Stimulated activated CD4-positive, alpha-beta T cell treated with anti-CD3 and anti-CD28 coated beads, Interleukin-4, amount 100 ng/mL, for 24 hours (primary cell): ENCODE measurements around the gene SNX9.
"Not testable (repeated sequence)": the region's sequence is repeated elsewhere in the genome, so short reads cannot be mapped to it uniquely, and the experiment has no call there.

Experiments
- DNase-seq: peaks from one replicate; pipeline ENCODE4 v3.0.0-alpha.2; 2020

SNX9 gene

GRCh38 chr6:157832250-157832967, 9.4 kb downstream of the SNX9 start:
- no peak for DNase-seq

- no peak for DNase-seq
These were observed 11.5 kb downstream of the SNX9 start for GRCh38 chr6:157834549-157834948.

- no peak for DNase-seq
These were observed 15.8 kb downstream of the SNX9 start for GRCh38 chr6:157838718-157839430.

- DNase-seq: no peak
These were observed 16.6 kb downstream of the SNX9 start for GRCh38 chr6:157839606-157840005.

GRCh38 chr6:157840261-157840660, 17.2 kb downstream of the SNX9 start:
- no peak for DNase-seq

GRCh38 chr6:157840776-157841175, 17.7 kb downstream of the SNX9 start:
- no peak for DNase-seq

- no peak for DNase-seq
These were observed 18.3 kb downstream of the SNX9 start for GRCh38 chr6:157841211-157841840.

- DNase-seq: no peak
These were observed 19.2 kb downstream of the SNX9 start for GRCh38 chr6:157842212-157842611.

- DNase-seq: not testable (repeated sequence)
These were observed 21.1 kb downstream of the SNX9 start for GRCh38 chr6:157844196-157844595.

GRCh38 chr6:157845493-157846259, 22.6 kb downstream of the SNX9 start:
- DNase-seq: no peak

- no peak for DNase-seq
These were observed 24.8 kb downstream of the SNX9 start for GRCh38 chr6:157847846-157848245.

GRCh38 chr6:157848693-157849092, 25.6 kb downstream of the SNX9 start:
- DNase-seq: no peak

GRCh38 chr6:157849288-157850017, 26.4 kb downstream of the SNX9 start:
- DNase-seq: no peak

- DNase-seq: no peak
These were observed 27.0 kb downstream of the SNX9 start for GRCh38 chr6:157850030-157850429.

- no peak for DNase-seq
These were observed 30.2 kb downstream of the SNX9 start for GRCh38 chr6:157853018-157853805.

GRCh38 chr6:157853902-157854502, 31.0 kb downstream of the SNX9 start:
- DNase-seq: no peak

GRCh38 chr6:157855325-157855724, 32.3 kb downstream of the SNX9 start:
- no peak for DNase-seq

- not testable (repeated sequence) for DNase-seq
These were observed 32.8 kb downstream of the SNX9 start for GRCh38 chr6:157855804-157856203.

- DNase-seq: peak; percentile 34
These were observed 35.6 kb downstream of the SNX9 start for GRCh38 chr6:157858664-157859063.

GRCh38 chr6:157859775-157860504, 36.9 kb downstream of the SNX9 start:
- DNase-seq: no peak
